Subcutaneous abdominal adipose tissue (tissue), 5 donors: ENCODE results near the gene CLDN15.
"Not testable (repeated sequence)": the region's sequence is repeated elsewhere in the genome, so short reads cannot be mapped to it uniquely, and the experiment has no call there.

Source experiments
- H3K27ac ChIP-seq: one replicate; pipeline ENCODE4 v1.7.0; 2013; ENCODE audit warnings: low read depth, mild to moderate bottlenecking, inconsistent platforms, low read length, moderate library complexity
- H3K27me3 ChIP-seq, 5 donors: one replicate each; pipeline ENCODE4 v1.7.0; 2013; ENCODE audit warnings: low read length in 5 of 5, inconsistent platforms in 1 of 5; ENCODE audit not compliant: control insufficient read depth in 5 of 5, insufficient read depth in 4 of 5
- H3K36me3 ChIP-seq, 5 donors: one replicate each; pipeline ENCODE4 v1.7.0; 2013; ENCODE audit warnings: low read length in 5 of 5; ENCODE audit not compliant: control insufficient read depth in 5 of 5, insufficient read depth in 5 of 5
- H3K4me1 ChIP-seq, 5 donors: one replicate each; pipeline ENCODE4 v1.7.0; 2013; ENCODE audit warnings: low read length in 5 of 5, mild to moderate bottlenecking in 3 of 5, moderate library complexity in 1 of 5; ENCODE audit not compliant: control insufficient read depth in 5 of 5, insufficient read depth in 5 of 5
- H3K4me3 ChIP-seq, 5 donors: one replicate each; pipeline ENCODE4 v1.7.0; 2013; ENCODE audit warnings: low read length in 5 of 5, low read depth in 1 of 5
- H3K9ac ChIP-seq, 5 donors: one replicate each; pipeline ENCODE4 v1.7.0; 2013; ENCODE audit warnings: low read length in 5 of 5, mild to moderate bottlenecking in 4 of 5, moderate library complexity in 3 of 5
- H3K9me3 ChIP-seq, 5 donors: one replicate each; pipeline ENCODE4 v1.7.0; 2013; ENCODE audit warnings: low read length in 5 of 5; ENCODE audit not compliant: control insufficient read depth in 5 of 5
- donor health status: healthy.
- donor health status: healthy.
- donor health status: healthy.
- donor health status: healthy.
- donor health status: healthy.

The CLDN15 gene

DNA sequence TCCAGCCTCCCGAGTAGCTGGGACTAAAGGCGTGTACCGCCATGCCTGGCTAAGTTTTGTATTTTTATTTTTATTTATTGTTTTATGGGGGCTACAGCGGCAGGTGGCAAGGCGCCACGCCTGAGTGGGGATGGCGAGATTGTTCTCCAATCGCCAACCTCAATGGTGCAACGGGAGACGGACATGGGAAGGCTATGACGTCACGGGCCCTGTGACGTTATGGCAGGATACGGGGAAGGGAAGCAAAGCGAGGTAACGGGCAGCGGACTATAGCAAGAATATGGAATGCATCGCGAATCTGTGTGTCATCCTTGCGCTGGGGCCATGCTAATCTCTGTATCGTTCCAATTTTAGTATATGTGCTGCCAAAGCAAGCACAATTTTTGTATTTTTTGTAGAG, 32.1 kb upstream of the CLDN15 start:
- no peak overlapping the region for H3K4me3 ChIP-seq
- H3K9me3 ChIP-seq: no peaks in the 10 kb centered on the region
- H3K9ac ChIP-seq: no peak overlapping the region
- H3K27me3 ChIP-seq: peaks cover 0 to 5% (median 0%) of the 10 kb centered on the region in 5 donors
- no peaks in the 10 kb centered on the region for H3K4me1 ChIP-seq
- no peak overlapping the region for H3K27ac ChIP-seq
- no peaks in the 10 kb centered on the region for H3K36me3 ChIP-seq

DNA sequence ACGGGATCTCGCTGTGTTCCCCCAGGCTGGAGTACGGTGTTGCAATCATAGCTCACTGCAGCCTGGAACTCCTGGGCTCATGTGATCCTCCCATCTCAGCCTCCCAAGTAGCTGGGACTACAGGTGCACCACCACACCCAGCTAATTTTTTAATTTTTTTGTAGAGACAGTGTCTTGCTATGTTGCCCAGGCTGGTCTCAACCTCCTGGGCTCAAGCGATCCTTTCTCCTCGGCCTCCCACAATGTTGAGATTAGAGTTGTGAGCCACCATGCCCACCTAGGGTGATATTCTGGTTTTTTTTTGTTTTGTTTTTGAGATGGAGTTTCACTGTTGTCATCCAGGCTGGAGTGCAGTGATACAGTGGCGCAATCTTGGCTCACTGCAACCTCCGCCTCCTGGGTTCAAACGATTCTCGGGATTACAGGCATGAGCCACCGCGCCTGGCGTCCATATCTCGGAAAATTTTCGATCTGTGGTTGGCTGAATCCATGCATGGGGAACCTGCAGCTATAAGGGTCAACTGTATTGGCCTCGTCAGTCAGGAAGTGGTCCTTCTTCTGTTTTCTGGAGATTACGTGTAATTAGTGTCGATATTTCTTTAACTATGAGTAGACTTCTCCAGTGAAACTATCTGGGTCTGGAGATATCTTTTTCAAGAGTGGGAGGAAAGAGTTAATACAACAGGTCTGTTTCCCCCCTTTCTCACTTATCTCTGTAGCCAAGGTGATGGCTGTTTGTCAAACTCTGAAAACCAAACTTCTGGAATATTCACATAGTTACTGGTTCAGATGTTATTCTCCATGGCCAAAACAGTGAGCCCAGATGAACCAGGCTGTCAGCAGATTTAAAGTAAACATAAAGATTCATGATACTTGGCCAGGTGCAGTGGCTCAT, 28.3 kb upstream of the CLDN15 start:
- Histone ChIP-seq H3K4me3 (no peak overlapping the region), H3K9ac (no peak overlapping the region), H3K36me3 (no peaks in the 10 kb centered on the region), H3K9me3 (no peaks in the 10 kb centered on the region), H3K4me1 (no peaks in the 10 kb centered on the region), H3K27ac (no peak overlapping the region), H3K27me3 (peaks cover 0 to 5% (median 0%) of the 10 kb centered on the region in 5 donors)

DNA sequence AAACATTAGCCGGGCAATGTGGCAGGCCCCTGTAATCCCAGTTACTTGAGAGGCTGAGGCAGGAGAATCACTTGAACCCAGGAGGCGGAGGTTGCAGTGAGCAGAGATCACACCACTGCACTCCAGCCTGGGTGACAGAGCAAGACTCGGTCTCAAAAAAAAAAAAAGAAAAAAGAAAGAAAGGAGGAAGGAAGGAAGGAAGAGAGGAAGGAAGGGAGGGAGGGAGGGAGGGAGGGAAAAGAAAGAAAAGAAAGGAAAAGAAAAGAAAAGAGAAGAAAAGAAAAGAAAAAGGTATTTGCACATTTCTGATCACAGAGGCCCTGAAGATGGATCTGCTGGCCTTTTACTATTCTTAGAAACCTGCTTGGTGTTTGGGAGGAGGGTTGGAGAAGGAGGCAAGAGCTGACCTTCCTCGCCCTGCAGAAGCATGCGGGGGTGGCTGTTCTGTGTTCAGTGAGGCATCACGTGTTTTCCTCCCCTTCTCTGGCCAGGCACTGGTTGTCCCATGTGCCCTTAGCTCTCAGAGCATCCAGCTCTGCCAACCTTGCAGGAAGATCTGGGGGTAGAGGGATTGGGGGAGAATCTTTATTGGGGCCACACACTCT, 26.6 kb upstream of the CLDN15 start:
- H3K36me3 ChIP-seq, H3K9ac ChIP-seq, H3K9me3 ChIP-seq, H3K4me1 ChIP-seq, H3K27ac ChIP-seq, H3K4me3 ChIP-seq, H3K27me3 ChIP-seq: not testable (repeated sequence)

DNA sequence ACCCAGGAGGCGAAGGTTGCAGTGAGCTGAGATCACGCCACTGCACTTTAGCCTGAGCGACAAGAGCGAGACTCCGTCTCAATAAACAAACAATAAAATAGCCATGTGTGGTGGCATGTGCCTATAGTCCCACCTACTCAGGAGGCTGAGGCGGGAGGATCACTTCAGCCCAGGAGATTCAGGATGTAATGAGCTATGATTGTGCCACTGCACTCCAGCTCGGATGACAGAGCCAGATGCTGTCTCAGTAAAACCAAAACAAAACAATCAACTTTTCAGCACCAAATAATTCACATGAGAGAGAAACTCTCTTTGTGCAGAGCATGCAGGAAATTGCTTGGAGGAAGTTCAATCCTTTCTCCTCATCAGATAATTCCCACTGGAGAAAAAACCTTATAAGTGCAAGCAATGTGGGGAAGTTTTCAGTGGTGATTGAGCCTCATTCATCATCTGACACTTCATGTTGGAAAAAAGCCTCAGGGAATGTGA, 20.7 kb upstream of the CLDN15 start:
- Histone ChIP-seq H3K27me3 (peaks cover 0 to 2% (median 0%) of the 10 kb centered on the region in 5 donors), H3K4me3 (no peak overlapping the region), H3K9me3 (no peaks in the 10 kb centered on the region), H3K27ac (no peak overlapping the region), H3K4me1 (no peaks in the 10 kb centered on the region), H3K9ac (no peak overlapping the region), H3K36me3 (no peaks in the 10 kb centered on the region)

DNA sequence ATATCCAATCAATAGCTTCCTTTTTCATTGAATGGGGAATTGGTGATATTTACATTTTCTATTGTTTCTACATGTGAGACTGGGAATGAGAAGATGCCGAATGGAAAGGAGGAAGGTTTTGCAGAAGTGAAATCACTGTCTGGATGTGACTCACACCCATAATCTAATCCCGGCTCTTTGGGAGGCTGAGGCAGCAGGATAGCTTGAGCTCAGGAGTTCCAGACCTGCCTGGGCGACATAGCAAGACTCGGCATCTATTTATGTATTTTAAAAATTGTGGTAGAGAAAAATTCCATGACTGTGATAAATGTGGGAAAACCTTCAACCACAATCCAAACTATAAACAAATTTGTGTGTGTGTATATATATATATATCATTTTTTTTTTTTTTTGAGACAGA, 18.2 kb upstream of the CLDN15 start:
- Histone ChIP-seq H3K36me3 (no peaks in the 10 kb centered on the region), H3K27me3 (peaks cover 0 to 2% (median 0%) of the 10 kb centered on the region in 5 donors), H3K9ac (no peak overlapping the region), H3K9me3 (no peaks in the 10 kb centered on the region), H3K4me3 (no peak overlapping the region), H3K27ac (no peak overlapping the region), H3K4me1 (peaks cover 1 to 19% (median 12%) of the 10 kb centered on the region in 5 donors)

DNA sequence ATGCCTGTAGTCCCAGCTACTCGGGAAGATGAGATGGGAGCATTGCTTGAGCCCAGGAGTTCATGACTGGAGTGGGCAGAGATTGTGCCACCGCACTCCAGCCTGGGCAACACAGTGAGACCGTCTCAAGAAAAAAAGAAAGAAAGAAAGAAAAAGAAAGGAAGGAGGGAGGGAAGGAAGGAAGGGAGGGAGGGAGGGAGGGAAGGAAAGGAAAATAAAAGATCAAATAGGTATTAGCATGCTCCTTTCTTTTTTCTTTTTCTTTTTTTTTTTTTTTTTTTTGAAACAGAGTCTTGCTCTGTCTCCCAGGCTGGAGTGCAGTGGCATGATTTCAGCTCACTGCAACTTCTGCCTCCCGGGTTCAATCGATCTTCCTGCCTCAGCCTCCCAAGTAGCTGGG, 15.6 kb upstream of the CLDN15 start:
- H3K4me3 ChIP-seq: not testable (repeated sequence)

DNA sequence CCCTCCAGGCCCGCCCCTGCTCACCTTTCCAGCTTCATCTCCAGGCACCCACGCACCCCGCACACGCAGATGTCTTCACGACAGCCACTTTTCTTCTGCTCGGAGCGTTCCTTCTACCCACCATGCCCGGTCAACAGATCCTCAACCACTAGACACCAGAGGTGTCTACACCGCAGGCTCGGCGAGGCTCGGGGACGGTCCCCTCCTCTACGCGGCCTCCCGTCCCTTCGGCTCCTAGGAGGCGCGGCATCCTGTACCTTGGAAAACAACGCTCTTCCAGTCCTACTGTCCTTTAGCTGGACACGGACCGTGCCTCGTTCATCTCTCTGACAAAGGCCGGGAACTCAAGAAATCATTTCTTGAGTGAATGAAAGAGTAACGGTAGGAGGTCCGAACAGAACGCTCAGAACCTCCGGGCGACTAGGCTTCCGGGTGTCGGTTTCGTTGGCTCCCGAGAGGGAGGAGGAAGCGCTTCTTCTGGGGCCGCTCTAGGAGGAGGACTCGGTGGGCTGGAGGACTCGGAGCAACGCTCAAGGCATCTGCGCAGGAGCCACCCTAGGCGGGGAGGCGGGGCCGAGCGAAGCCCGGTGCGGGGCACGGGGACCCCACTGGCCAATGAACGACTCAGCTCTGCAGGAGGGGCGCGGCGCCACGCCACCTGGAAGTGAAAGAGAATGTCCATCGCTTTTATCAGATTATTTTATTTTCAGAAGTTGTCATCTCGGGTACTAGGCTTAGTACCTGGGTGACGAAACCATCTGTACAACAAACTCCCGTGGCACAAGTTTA, 14.5 kb upstream of the CLDN15 start:
- Histone ChIP-seq H3K27me3 (peaks cover 0 to 2% (median 0%) of the 10 kb centered on the region in 5 donors), H3K27ac (peak overlapping the region; percentile 80), H3K9ac (peak overlapping the region; percentile 94 to 99 (median 95)), H3K9me3 (no peaks in the 10 kb centered on the region), H3K4me1 (peaks cover 1 to 25% (median 18%) of the 10 kb centered on the region in 5 donors), H3K4me3 (peak overlapping the region; percentile 90 to 99 (median 97)), H3K36me3 (peaks cover 0 to 18% (median 3%) of the 10 kb centered on the region in 5 donors)

More for the DNA sequence above, 15.6 kb upstream of the CLDN15 start:
- Histone ChIP-seq H3K36me3 (peaks cover 0 to 14% (median 0%) of the 10 kb centered on the region in 5 donors), H3K4me1 (peaks cover 1 to 25% (median 18%) of the 10 kb centered on the region in 5 donors)
- H3K9me3 ChIP-seq, H3K27ac ChIP-seq, H3K9ac ChIP-seq, H3K27me3 ChIP-seq: not testable (repeated sequence)

DNA sequence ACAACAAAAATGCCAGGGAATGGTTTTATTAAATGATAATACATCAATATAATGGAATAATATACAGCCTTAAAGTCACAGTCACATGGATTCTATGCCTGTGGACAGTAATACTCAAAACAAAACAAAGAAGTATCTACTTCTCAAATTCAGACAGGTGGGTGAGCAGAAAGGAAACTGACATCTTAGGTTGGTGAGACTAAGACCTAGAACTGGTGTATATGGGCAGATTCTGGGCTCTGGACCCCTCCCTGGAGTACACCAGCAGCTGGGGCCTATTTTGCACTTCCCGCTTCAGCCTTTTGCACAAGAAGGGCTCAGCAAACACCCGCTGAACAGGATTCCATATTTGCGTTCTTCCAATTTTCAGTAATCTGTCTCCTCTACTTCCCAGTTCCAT, 12.7 kb upstream of the CLDN15 start:
- Histone ChIP-seq H3K27ac (no peak overlapping the region), H3K9me3 (no peaks in the 10 kb centered on the region), H3K36me3 (peaks cover 0 to 18% (median 3%) of the 10 kb centered on the region in 5 donors), H3K4me3 (no peak overlapping the region), H3K4me1 (peaks cover 3 to 31% (median 25%) of the 10 kb centered on the region in 5 donors), H3K9ac (peak overlapping the region in 3 of 5 donors; percentile 30 to 46 (median 35)), H3K27me3 (no peaks in the 10 kb centered on the region)

DNA sequence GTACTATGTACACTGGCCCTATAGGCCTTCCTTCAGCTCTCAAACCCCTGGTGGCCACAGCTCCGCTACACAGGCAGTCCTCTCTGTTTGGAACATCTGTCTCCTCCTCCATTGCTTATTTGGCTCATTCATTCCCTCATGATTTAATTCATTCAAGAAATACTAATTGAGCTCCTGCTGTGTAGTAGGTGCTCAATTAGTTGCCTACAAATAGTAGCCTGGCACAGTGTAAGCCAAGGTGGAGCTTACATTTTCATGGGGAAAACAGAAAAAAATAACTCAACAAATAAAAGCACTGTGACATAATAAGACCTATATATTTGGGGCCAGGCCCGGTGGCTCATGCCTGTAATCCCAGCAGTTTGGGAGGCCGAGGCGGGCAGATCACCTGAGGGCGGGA, 10.7 kb upstream of the CLDN15 start:
- Histone ChIP-seq H3K9me3 (no peaks in the 10 kb centered on the region), H3K27me3 (no peaks in the 10 kb centered on the region), H3K36me3 (peaks cover 0 to 18% (median 3%) of the 10 kb centered on the region in 5 donors), H3K9ac (no peak overlapping the region), H3K27ac (no peak overlapping the region), H3K4me3 (no peak overlapping the region), H3K4me1 (peaks cover 7 to 50% (median 42%) of the 10 kb centered on the region in 5 donors)
